GM12874 (cell line): Measurements from ENCODE around the gene CYP46A1.

Source experiments
- TF ChIP-seq, protein P1 (sequence below): IDR thresholded peaks from 2 replicates; pipeline ENCODE4 v1.5.1; 2011; ENCODE audit warnings: low read depth, mild to moderate bottlenecking, control low read depth, low read length, moderate library complexity; ENCODE audit not compliant: insufficient read depth

CYP46A1 gene

DNA sequence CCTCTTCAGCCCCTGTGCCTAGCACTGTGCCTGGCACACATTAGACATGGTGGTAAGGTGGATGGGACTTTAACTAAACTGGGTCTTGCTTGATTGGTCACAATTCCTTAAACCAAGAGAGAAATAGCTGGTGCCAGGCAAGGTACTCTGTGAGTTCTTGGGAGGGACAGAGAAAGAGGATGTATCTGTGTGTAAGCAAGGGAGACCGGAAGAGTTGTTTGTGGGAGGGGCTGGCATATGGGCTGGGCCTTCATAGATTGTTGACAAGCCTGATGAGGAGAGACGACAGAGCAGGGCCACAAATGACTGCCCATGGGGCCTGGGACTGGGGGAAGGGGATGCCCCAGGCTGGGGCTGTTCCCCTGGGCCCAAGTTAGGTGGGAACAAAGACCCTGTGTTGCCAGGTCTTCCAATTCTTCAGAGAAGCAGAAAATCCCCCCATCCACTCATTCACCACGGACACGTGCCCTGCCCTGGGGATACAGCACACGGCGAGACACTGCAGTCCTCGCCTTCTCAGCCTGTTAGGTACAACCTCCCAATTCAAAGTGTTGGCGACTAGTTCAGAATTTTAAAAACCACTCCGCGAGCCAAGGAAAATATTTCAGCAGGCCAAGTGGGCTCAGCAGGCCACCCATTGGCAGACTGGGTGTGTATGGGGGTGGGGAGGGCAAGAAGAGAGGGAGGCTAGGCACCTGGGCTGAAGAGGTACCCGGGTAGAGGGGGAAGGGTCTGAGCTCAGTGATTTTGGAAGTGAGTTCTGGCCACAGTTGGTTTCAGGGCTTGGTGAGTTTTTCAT lies 11.4 kb upstream of the CYP46A1 start:
- TF ChIP-seq, protein P1, sequence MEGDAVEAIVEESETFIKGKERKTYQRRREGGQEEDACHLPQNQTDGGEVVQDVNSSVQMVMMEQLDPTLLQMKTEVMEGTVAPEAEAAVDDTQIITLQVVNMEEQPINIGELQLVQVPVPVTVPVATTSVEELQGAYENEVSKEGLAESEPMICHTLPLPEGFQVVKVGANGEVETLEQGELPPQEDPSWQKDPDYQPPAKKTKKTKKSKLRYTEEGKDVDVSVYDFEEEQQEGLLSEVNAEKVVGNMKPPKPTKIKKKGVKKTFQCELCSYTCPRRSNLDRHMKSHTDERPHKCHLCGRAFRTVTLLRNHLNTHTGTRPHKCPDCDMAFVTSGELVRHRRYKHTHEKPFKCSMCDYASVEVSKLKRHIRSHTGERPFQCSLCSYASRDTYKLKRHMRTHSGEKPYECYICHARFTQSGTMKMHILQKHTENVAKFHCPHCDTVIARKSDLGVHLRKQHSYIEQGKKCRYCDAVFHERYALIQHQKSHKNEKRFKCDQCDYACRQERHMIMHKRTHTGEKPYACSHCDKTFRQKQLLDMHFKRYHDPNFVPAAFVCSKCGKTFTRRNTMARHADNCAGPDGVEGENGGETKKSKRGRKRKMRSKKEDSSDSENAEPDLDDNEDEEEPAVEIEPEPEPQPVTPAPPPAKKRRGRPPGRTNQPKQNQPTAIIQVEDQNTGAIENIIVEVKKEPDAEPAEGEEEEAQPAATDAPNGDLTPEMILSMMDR: no peak

DNA sequence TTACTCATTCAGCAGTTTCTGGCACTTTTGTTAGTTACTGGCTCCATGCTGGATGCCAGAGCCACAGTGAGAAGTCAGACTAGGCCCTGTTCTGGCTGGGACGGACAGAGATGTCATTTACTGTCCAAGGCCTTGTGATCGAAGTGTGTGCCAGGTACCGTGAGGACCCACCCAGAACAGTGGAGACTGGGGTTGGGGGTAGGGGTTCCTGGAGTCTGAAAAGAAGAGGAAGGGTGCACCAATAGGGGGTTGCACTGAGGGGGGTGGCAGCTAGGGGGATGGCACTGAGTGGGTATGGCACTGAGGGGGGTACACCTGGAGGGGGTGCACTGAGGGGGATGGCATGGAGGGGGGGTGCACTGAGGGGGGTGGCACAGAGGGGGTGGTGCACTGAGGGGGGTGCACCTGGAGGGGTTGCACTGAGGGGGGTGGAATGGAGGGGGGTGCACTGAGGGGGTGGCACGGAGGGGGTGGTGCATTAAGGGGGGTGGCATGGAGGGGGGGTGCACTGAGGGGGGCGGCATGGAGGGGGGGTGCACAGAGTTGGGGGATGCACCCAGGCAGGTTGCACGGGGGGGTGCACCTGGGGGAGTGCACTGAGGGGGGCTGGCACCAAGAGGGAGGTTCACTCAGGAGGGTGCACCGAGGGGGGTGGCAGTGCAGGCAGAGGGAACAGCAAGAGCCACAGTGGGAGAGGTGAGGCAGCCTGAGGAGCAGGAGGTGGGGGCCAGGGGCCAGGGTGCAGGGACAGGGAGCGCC lies 10.6 kb upstream of the CYP46A1 start:
- TF ChIP-seq, protein P1: no peak

GRCh38 chr14:99674064-99674650 lies 9.9 kb upstream of the CYP46A1 start:
- TF ChIP-seq, protein P1: no peak

- TF ChIP-seq, protein P1: no peak
These were observed 9.2 kb upstream of the CYP46A1 start for GRCh38 chr14:99674776-99675381.

DNA sequence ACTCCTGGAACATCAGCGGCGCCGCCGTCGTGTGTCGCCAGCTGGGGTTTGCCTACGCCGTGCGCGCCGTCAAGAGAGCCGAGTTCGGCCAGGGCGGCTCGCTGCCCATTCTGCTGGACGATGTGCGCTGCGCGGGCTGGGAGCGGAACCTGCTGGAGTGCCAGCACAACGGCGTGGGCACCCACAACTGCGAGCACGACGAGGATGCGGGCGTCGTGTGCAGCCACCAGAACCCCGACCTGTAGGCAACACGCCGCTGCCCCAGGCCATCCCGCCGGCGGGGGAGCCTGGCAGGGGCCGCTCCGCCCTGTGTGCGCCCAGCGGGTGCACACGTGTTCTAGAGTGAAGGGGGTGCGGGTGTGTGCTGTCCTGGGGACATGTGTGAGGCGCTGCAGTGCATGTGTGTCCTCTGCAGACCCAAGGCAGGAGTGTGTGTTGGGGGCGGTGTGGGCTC lies 8.7 kb upstream of the CYP46A1 start:
- TF ChIP-seq, protein P1: no peak

DNA sequence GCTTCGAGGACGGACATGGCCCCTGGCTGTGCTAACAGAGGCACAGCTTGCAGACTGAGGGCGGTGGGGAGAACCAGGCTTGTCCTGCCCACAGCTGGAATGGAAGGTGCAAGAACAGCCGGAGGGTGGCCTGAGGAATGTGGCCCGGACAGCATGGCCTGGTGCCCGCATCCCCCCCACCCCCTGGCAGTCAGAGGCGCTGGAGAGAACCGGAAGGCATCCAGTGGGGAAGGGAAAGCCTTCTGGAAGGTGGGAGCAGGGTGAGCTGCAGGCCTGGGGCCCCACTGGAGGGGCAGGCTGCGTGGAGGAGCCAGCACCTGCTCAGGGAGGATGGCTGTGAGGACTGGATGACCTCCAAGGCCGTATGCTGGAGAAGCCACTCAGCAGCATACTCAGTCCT lies 8.1 kb upstream of the CYP46A1 start:
- TF ChIP-seq, protein P1: no peak

- TF ChIP-seq, protein P1: no peak
These were observed 7.4 kb upstream of the CYP46A1 start for GRCh38 chr14:99676657-99677056.
